Fibroblast of lung (primary cell): ENCODE results near the gene LIMA1. TPM values are rescaled to one million over a fixed set of nuclear protein-coding genes. Genes with fewer than 3 reads are reported as not detected.

Experiments
- DNase-seq, 2 donors: peaks; one replicate each; pipeline versions ENCODE4 v3.0.0 to v3.0.0-alpha.2; 2010; ENCODE audit warnings: low read depth in 2 of 2
- H2AFZ ChIP-seq: 2 replicates; pipeline ENCODE4 v1.5.1; 2012; ENCODE audit warnings: low read length, control low read depth, inconsistent platforms
- H3K27ac ChIP-seq: 2 replicates; pipeline ENCODE4 v1.5.1; 2011; ENCODE audit warnings: low read length, control low read depth; ENCODE audit not compliant: insufficient read depth
- H3K27me3 ChIP-seq: 2 replicates; pipeline ENCODE4 v1.5.1; 2011; ENCODE audit warnings: mild to moderate bottlenecking, low read length; ENCODE audit not compliant: control insufficient read depth, insufficient read depth
- H3K36me3 ChIP-seq: 2 replicates; pipeline ENCODE4 v1.5.1; 2011; ENCODE audit warnings: low read length; ENCODE audit not compliant: control insufficient read depth, insufficient read depth
- H3K4me1 ChIP-seq: 2 replicates; pipeline ENCODE4 v1.5.1; 2011; ENCODE audit warnings: low read length; ENCODE audit not compliant: control insufficient read depth, insufficient read depth; ENCODE audit errors: extremely low read depth
- H3K4me2 ChIP-seq: 2 replicates; pipeline ENCODE4 v1.5.1; 2011; ENCODE audit warnings: low read length, control low read depth; ENCODE audit not compliant: insufficient read depth; ENCODE audit errors: extremely low read depth
- H3K4me3 ChIP-seq, 4 experiments: fragments of 200-600 bp in 1 of 4; sonication (generic) in 1 of 4; replicated peaks in 1 of 4; 2 replicates each; pipeline ENCODE4 v1.5.1; 2011 to 2016; ENCODE audit warnings: low read length in 4 of 4, low read depth in 3 of 4, mild to moderate bottlenecking in 3 of 4, control low read depth in 2 of 4, inconsistent platforms in 1 of 4, mixed read lengths in 1 of 4; ENCODE audit not compliant: insufficient read depth in 1 of 4; ENCODE audit errors: control extremely low read depth in 1 of 4
- H3K79me2 ChIP-seq: 2 replicates; pipeline ENCODE4 v1.5.1; 2012; ENCODE audit warnings: mild to moderate bottlenecking, low read length, inconsistent platforms; ENCODE audit not compliant: control insufficient read depth, insufficient read depth
- H3K9ac ChIP-seq: 2 replicates; pipeline ENCODE4 v1.5.1; 2011; ENCODE audit warnings: mild to moderate bottlenecking, low read length, control low read depth; ENCODE audit not compliant: insufficient read depth
- H3K9me3 ChIP-seq: 2 replicates; pipeline ENCODE4 v1.5.1; 2012; ENCODE audit warnings: low read depth, low read length; ENCODE audit not compliant: control insufficient read depth, insufficient read depth
- H4K20me1 ChIP-seq: 2 replicates; pipeline ENCODE4 v1.5.1; 2011; ENCODE audit warnings: low read length; ENCODE audit not compliant: control insufficient read depth, insufficient read depth; ENCODE audit errors: extremely low read depth
- EZH2 ChIP-seq: IDR thresholded peaks from 2 replicates; pipeline ENCODE4 v1.5.1; 2012; ENCODE audit warnings: low read length, control low read depth, mild to moderate bottlenecking; ENCODE audit errors: missing control alignments
- polyA plus RNA-seq, 2 donors: library from polyadenylated mRNA; depleted of rRNA in 1 of 2; stranded (reverse) in 1 of 2; unstranded in 1 of 2; fragments of >200 nt; gene quantifications; 2 replicates each; pipeline ENCODE4 v1.2.1, GENCODE V29; 2011 to 2012; ENCODE audit warnings: missing spikeins in 1 of 2
- total RNA-seq: library from RNA; depleted of rRNA; stranded (reverse); fragments of >200 nt; gene quantifications from 2 replicates; pipeline ENCODE4 v1.2.1, GENCODE V29; 2014
- TF ChIP-seq, protein P1 (sequence below), 2 donors: IDR thresholded peaks in 1 of 2; conservative IDR thresholded peaks in 1 of 2; 1 replicate in 1 of 2; 2 replicates in 1 of 2; pipeline ENCODE4 v1.5.1; 2011 to 2012; ENCODE audit warnings: low read length in 2 of 2, control low read depth in 1 of 2, inconsistent platforms in 1 of 2, low read depth in 1 of 2, mild to moderate bottlenecking in 1 of 2

The LIMA1 gene
- total and polyA plus RNA-seq, 2 donors (not counting 1 experiment from before 2014, with no cell fraction given): 171 to 308 TPM

DNA sequence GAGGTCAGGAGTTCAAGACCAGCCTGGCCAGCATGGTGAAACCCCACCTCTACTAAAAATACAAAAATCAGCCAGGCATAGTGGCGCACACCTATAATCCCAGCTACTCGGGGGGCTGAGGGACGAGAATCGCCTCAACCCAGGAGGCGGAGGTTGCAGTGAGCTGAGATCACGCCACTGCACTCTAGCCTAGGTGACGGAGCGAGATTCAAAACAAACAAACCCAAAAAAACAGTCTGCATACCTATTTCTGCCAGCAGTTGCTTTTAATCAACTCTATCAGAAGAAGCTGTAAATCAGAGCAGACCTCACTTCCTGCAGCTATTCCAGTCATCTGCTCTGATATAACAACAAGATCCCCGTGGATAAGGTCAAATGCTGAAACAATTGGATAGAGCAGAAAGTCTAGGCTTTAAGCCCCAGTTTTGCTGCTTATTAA is 50.5 kb downstream of the LIMA1 start:
- no peaks in the 10 kb centered on the region for H3K4me1 ChIP-seq
- H3K4me2 ChIP-seq: no peak overlapping the region
- no peak overlapping the region for H3K27ac ChIP-seq
- no peaks in the 10 kb centered on the region for H3K79me2 ChIP-seq
- no peak overlapping the region for H3K4me3 ChIP-seq
- no peaks in the 10 kb centered on the region for H3K9me3 ChIP-seq
- TF ChIP-seq, protein P1, sequence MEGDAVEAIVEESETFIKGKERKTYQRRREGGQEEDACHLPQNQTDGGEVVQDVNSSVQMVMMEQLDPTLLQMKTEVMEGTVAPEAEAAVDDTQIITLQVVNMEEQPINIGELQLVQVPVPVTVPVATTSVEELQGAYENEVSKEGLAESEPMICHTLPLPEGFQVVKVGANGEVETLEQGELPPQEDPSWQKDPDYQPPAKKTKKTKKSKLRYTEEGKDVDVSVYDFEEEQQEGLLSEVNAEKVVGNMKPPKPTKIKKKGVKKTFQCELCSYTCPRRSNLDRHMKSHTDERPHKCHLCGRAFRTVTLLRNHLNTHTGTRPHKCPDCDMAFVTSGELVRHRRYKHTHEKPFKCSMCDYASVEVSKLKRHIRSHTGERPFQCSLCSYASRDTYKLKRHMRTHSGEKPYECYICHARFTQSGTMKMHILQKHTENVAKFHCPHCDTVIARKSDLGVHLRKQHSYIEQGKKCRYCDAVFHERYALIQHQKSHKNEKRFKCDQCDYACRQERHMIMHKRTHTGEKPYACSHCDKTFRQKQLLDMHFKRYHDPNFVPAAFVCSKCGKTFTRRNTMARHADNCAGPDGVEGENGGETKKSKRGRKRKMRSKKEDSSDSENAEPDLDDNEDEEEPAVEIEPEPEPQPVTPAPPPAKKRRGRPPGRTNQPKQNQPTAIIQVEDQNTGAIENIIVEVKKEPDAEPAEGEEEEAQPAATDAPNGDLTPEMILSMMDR (conservative IDR thresholded peaks at IDR 0.05 in 1 of 2, IDR thresholded peaks at IDR 0.05 in 1 of 2; ENCODE audit: low read depth in 1 of 2, low read length in 2 of 2): no peak
- no peak for TF ChIP-seq EZH2
- DNase-seq: no peak
- H3K36me3 ChIP-seq: peaks cover 2% of the 10 kb centered on the region
- no peak overlapping the region for H2AFZ ChIP-seq
- H4K20me1 ChIP-seq: no peaks in the 10 kb centered on the region
- no peak overlapping the region for H3K9ac ChIP-seq
- no peaks in the 10 kb centered on the region for H3K27me3 ChIP-seq

GRCh38 chr12:50232206-50232605 is 51.1 kb downstream of the LIMA1 start:
- DNase-seq: no peak
- H3K36me3 ChIP-seq: peaks cover 2% of the 10 kb centered on the region
- H3K27ac ChIP-seq: no peak overlapping the region
- no peaks in the 10 kb centered on the region for H3K27me3 ChIP-seq
- no peak overlapping the region for H3K4me3 ChIP-seq
- no peaks in the 10 kb centered on the region for H3K9me3 ChIP-seq
- H3K4me2 ChIP-seq: no peak overlapping the region
- TF ChIP-seq, protein P1 (conservative IDR thresholded peaks at IDR 0.05 in 1 of 2, IDR thresholded peaks at IDR 0.05 in 1 of 2; ENCODE audit: low read depth in 1 of 2, low read length in 2 of 2): no peak
- TF ChIP-seq EZH2: no peak
- H3K9ac ChIP-seq: no peak overlapping the region
- H4K20me1 ChIP-seq: no peaks in the 10 kb centered on the region
- H2AFZ ChIP-seq: no peak overlapping the region
- H3K4me1 ChIP-seq: no peaks in the 10 kb centered on the region
- H3K79me2 ChIP-seq: no peaks in the 10 kb centered on the region

- no peak overlapping the region for H3K4me3 ChIP-seq
- no peak for DNase-seq
- no peaks in the 10 kb centered on the region for H4K20me1 ChIP-seq
- H3K36me3 ChIP-seq: no peaks in the 10 kb centered on the region
- no peaks in the 10 kb centered on the region for H3K79me2 ChIP-seq
- H3K27me3 ChIP-seq: no peaks in the 10 kb centered on the region
- no peaks in the 10 kb centered on the region for H3K4me1 ChIP-seq
- H2AFZ ChIP-seq: no peak overlapping the region
- no peaks in the 10 kb centered on the region for H3K9me3 ChIP-seq
- H3K27ac ChIP-seq: no peak overlapping the region
- H3K9ac ChIP-seq: no peak overlapping the region
- no peak for TF ChIP-seq EZH2
- TF ChIP-seq, protein P1 (conservative IDR thresholded peaks at IDR 0.05 in 1 of 2, IDR thresholded peaks at IDR 0.05 in 1 of 2; ENCODE audit: low read depth in 1 of 2, low read length in 2 of 2): no peak
- no peak overlapping the region for H3K4me2 ChIP-seq
These were observed 52.0 kb downstream of the LIMA1 start for GRCh38 chr12:50231346-50231745.
